HEK293T (cell line): Measurements from ENCODE around the gene TMEM202.

Source experiments
- ELF4 ChIP-seq: fragments of 450-650 bp; IDR thresholded peaks from 2 replicates; pipeline ENCODE4 v1.6.1; 2017; ENCODE audit warnings: antibody characterized with exemption
- SP1 ChIP-seq: fragments of 450-650 bp; IDR thresholded peaks from 2 replicates; pipeline ENCODE4 v1.6.1; 2017

DNA sequence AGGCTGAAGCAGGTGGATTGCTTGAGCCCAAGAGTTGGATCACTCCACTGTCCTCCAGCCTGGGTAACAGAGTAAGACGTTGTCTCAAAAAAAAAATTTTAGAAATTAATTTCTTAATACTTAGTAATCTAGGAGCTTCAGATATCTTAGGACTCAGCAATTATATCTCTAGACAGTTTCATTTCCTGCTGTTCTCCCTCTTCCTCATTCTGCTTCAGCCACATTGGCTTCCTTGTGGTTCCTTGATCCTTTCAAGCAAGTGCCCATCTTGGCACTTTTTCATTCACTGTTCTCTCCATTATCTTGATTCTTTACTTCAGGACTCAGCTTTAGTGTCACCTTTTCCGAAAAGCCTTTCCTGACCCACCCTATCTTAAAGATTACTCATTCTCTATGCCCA, 22.5 kb downstream of the TMEM202 start:
- no peak for TF ChIP-seq SP1
- no peak for TF ChIP-seq ELF4
